Vagina (tissue), 2 donors: ENCODE results near the gene SECTM1. TPM values are rescaled to one million over a fixed set of nuclear protein-coding genes. Genes with fewer than 3 reads are reported as not detected.
"Not testable (repeated sequence)": the region's sequence is repeated elsewhere in the genome, so short reads cannot be mapped to it uniquely, and the experiment has no call there.

Experiments used
- DNase-seq, 2 donors: peaks; one replicate each; pipeline ENCODE4 v3.0.0-alpha.2; 2017; ENCODE audit errors: extremely low spot score in 2 of 2
- H3K27ac ChIP-seq: fragments of 200-600 bp; sonication (generic); one replicate; pipeline ENCODE4 v1.5.1; 2019
- H3K27me3 ChIP-seq: fragments of 200-600 bp; sonication (generic); one replicate; pipeline ENCODE4 v1.5.1; 2019
- H3K36me3 ChIP-seq, 2 donors: fragments of 200-600 bp; sonication (generic); one replicate each; pipeline ENCODE4 v1.5.1; 2017 to 2019
- H3K4me1 ChIP-seq: fragments of 200-600 bp; sonication (generic); one replicate; pipeline ENCODE4 v1.5.1; 2019
- H3K4me3 ChIP-seq, 2 donors: fragments of 200-600 bp; sonication (generic); 1 replicate in 1 of 2; 2 replicates in 1 of 2; pipeline ENCODE4 v1.5.1; 2016 to 2019
- H3K9me3 ChIP-seq: fragments of 200-600 bp; sonication (generic); one replicate; pipeline ENCODE4 v1.5.1; 2019
- CTCF ChIP-seq, 3 experiments: fragments of 450-650 bp in 2 of 3; fragments of 200-600 bp in 1 of 3; sonication (generic) in 1 of 3; IDR thresholded peaks; one replicate each; pipeline ENCODE4 v1.5.1; 2017 to 2019; ENCODE audit warnings: antibody characterized with exemption in 3 of 3, mild to moderate bottlenecking in 2 of 3, moderate library complexity in 2 of 3
- POLR2A ChIP-seq, 2 donors: fragments of 450-650 bp; IDR thresholded peaks; one replicate each; pipeline ENCODE4 v1.6.1; 2017; ENCODE audit warnings: antibody characterized with exemption in 2 of 2, mild to moderate bottlenecking in 2 of 2, moderate library complexity in 2 of 2
- POLR2AphosphoS5 ChIP-seq, 2 donors: sonication (generic); formaldehyde crosslinking; IDR thresholded peaks; one replicate each; pipeline ENCODE4 v1.9.0; 2017; ENCODE audit warnings: antibody characterized with exemption in 2 of 2, mild to moderate bottlenecking in 2 of 2, low read depth in 1 of 2; ENCODE audit not compliant: insufficient read depth in 1 of 2
- intact Hi-C: fragments of 100-400 bp; cut with DNase I; formaldehyde crosslinking; loops from one replicate; pipeline ENCODE4 v1.15.1; 2023
- total RNA-seq: library from RNA; depleted of rRNA; stranded (reverse); fragments of >200 nt; gene quantifications from one replicate; pipeline ENCODE4 v1.2.3, GENCODE V29; 2016

The SECTM1 gene
- total RNA-seq, 1 donor from 2014 or later = 37.1 TPM

GRCh38 chr17:82374626-82375331 lies 41.2 kb upstream of the SECTM1 start:
- Histone ChIP-seq H3K4me3 (no peak overlapping the region), H3K27me3 (no peaks in the 10 kb centered on the region), H3K4me1 (peaks cover 10% of the 10 kb centered on the region), H3K36me3 (no peaks in the 10 kb centered on the region), H3K27ac (no peak overlapping the region), H3K9me3 (no peaks in the 10 kb centered on the region)
- DNase-seq = no peak
- intact Hi-C loops = no loop called here
- TF ChIP-seq CTCF (IDR thresholded peaks at IDR 0.05) = no peak
- TF ChIP-seq POLR2A (IDR thresholded peaks at IDR 0.05) = no peak
- no peak for TF ChIP-seq POLR2AphosphoS5 (IDR thresholded peaks at IDR 0.05; ENCODE audit: insufficient read depth in 1 of 2, low read depth in 1 of 2)

- Histone ChIP-seq H3K4me3 (no peak overlapping the region), H3K27me3 (no peaks in the 10 kb centered on the region), H3K4me1 (peaks cover 10% of the 10 kb centered on the region), H3K9me3 (no peaks in the 10 kb centered on the region), H3K36me3 (no peaks in the 10 kb centered on the region), H3K27ac (no peak overlapping the region)
- TF ChIP-seq POLR2A (IDR thresholded peaks at IDR 0.05) (no peak), CTCF (IDR thresholded peaks at IDR 0.05) (no peak), POLR2AphosphoS5 (IDR thresholded peaks at IDR 0.05; ENCODE audit: insufficient read depth in 1 of 2, low read depth in 1 of 2) (no peak)
- intact Hi-C loops = no loop called here
- DNase-seq = no peak
Observed at GRCh38 chr17:82373731-82374625, 40.4 kb upstream of the SECTM1 start.

- H3K4me3 ChIP-seq, H3K4me1 ChIP-seq, H3K36me3 ChIP-seq, H3K27me3 ChIP-seq, H3K9me3 ChIP-seq, DNase-seq, H3K27ac ChIP-seq, intact Hi-C loops: not testable (repeated sequence)
Observed at GRCh38 chr17:82373072-82373452, 39.5 kb upstream of the SECTM1 start.

- Histone ChIP-seq H3K4me3 (no peak overlapping the region), H3K27ac (no peak overlapping the region), H3K27me3 (no peaks in the 10 kb centered on the region), H3K9me3 (no peaks in the 10 kb centered on the region), H3K36me3 (no peaks in the 10 kb centered on the region), H3K4me1 (peaks cover 10% of the 10 kb centered on the region)
- intact Hi-C loops = no loop called here
- no peak for DNase-seq
- no peak for TF ChIP-seq POLR2AphosphoS5 (IDR thresholded peaks at IDR 0.05; ENCODE audit: insufficient read depth in 1 of 2, low read depth in 1 of 2)
Observed at GRCh38 chr17:82372249-82373071, 38.9 kb upstream of the SECTM1 start.

GRCh38 chr17:82371333-82372248 lies 38.0 kb upstream of the SECTM1 start, which contains the start of gene UTS2R:
Gene UTS2R (plus strand): TSS chr17:82371765. CDS start chr17:82374325, 2,560 bp downstream.
- no peak for TF ChIP-seq POLR2A (IDR thresholded peaks at IDR 0.05)
- TF ChIP-seq POLR2AphosphoS5 (IDR thresholded peaks at IDR 0.05; ENCODE audit: insufficient read depth in 1 of 2, low read depth in 1 of 2) = no peak
- no peak for TF ChIP-seq CTCF (IDR thresholded peaks at IDR 0.05)
- H3K36me3 ChIP-seq = no peaks in the 10 kb centered on the region
- H3K4me3 ChIP-seq = peak within 1 kb of the TSS; percentile 1 to 22
- intact Hi-C loops = no loop called here
- no peak for DNase-seq
- H3K4me1 ChIP-seq = peaks cover 10% of the 10 kb centered on the region
- H3K27ac ChIP-seq = no peak within 1 kb of the TSS
- H3K27me3 ChIP-seq = no peaks in the 10 kb centered on the region
- no peaks in the 10 kb centered on the region for H3K9me3 ChIP-seq
